ENCODE results near the gene PSD2.

DNA sequence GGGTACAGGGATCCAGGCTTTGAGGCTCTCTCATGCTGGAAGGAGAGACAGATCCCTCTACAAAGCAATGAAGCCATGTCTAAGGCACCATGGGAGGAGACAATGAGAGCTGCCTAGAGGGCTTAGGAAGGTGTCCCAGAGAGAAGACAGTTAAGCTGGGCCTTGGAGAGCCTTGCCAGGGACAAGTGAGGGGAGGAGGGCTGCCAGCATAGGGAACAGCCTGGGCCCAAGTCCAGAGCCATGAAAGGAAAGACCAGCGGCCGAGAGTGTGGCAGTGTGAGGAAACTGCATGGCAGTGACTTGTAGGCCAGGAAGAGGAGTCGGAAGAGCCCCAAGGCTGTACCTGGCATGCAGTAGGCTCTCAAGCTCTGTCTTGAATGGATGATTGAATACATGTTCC lies 88.5 kb downstream of the PSD2 start:
- TF ChIP-seq CTCF (IDR thresholded peaks at IDR 0.05) (no peak), POLR2A (IDR thresholded peaks at IDR 0.05) (no peak), EP300 (IDR thresholded peaks at IDR 0.05) (no peak), POLR2AphosphoS5 (IDR thresholded peaks at IDR 0.05) (no peak)

Data from sigmoid colon (tissue), 4 donors.